PC-3 (cell line): Measurements from ENCODE around the gene DPAGT1.
A peak's percentile ranks its signal among the peaks of the same experiment; 100 is the strongest.

Experiments used
- CTCF ChIP-seq: fragments of 300-600 bp; sonication (generic); conservative IDR thresholded peaks from 2 replicates; pipeline ENCODE4 v1.5.1; 2017; ENCODE audit warnings: antibody characterized with exemption, low read depth, mild to moderate bottlenecking, low read length
- EZH2 ChIP-seq: fragments of 300-600 bp; sonication (generic); IDR thresholded peaks from one replicate; pipeline ENCODE4 v1.6.1; 2017; ENCODE audit warnings: antibody characterized with exemption, mild to moderate bottlenecking, low read length; ENCODE audit not compliant: unreplicated experiment
- EZH2phosphoT487 ChIP-seq: fragments of 300-600 bp; sonication (generic); IDR thresholded peaks from 2 replicates; pipeline ENCODE4 v1.6.1; 2018; ENCODE audit warnings: mild to moderate bottlenecking, antibody characterized with exemption, low read length, borderline replicate concordance

- no peak for TF ChIP-seq EZH2phosphoT487
- TF ChIP-seq CTCF, result peak; percentile 24
- TF ChIP-seq EZH2, result no peak
These were observed 44.5 kb downstream of the DPAGT1 start, which contains the start of gene HYOU1 for GRCh38 chr11:119057000-119057769.
